ENCODE measurements around the gene KCNA10. TPM values are rescaled to one million over a fixed set of nuclear protein-coding genes. Genes with fewer than 3 reads are reported as not detected.

KCNA10 gene
- total and polyA plus RNA-seq, 3 donors from 2014 or later: 0.21 to 0.50 TPM; not detected in 1

DNA sequence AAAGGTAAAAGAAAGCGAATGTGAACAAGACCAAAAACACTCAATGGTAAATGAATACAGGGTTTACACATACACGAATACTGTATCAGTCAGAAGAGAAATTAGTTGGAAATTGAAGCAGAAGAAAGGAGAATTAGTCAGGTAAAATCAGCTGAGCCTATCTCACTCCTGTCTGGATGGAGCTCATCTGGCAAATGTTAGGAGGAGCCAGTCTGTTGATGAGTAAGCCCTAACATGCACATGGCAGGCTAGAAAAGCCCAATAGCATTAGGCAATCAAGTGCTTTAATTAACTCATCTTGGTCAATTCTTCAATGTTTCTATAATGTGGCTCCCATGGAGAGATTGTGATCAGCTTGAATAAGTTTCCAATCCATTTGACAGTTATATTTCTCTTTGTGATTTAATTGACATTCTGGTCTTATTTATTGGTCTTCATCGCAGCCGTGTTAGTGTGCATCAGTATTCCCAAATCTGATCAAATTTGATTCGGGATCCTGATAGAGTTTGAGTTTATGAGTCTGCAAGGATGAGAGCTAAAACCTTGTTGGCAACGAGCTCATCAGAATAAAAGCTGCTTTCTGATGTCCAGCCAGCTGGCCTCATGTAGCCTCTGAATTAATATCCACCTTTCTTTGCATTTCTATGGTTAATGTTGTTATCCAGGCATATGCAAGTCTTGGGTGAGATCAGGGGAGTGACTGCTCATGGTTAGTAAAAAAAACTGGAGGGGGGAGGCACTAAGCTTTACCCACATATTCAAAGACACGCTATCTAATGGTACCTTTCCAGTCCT is 22.1 kb upstream of the KCNA10 start:
- Histone ChIP-seq H3K27ac (no peak overlapping the region), H3K4me3 (no peak overlapping the region), H3K27me3 (no peaks in the 10 kb centered on the region), H3K36me3 (ENCODE audit: low read depth, missing control alignments) (no peaks in the 10 kb centered on the region), H3K4me1 (no peaks in the 10 kb centered on the region), H3K9me3 (no peaks in the 10 kb centered on the region)
- intact Hi-C loops (cut with DNase I; ENCODE audit: low total_unique reads): no loop called here
- whole genome bisulfite sequencing, 2 donors: 66 to 76% methylated on average over 7 of the region's 7 CpGs
- TF ChIP-seq, protein P1, sequence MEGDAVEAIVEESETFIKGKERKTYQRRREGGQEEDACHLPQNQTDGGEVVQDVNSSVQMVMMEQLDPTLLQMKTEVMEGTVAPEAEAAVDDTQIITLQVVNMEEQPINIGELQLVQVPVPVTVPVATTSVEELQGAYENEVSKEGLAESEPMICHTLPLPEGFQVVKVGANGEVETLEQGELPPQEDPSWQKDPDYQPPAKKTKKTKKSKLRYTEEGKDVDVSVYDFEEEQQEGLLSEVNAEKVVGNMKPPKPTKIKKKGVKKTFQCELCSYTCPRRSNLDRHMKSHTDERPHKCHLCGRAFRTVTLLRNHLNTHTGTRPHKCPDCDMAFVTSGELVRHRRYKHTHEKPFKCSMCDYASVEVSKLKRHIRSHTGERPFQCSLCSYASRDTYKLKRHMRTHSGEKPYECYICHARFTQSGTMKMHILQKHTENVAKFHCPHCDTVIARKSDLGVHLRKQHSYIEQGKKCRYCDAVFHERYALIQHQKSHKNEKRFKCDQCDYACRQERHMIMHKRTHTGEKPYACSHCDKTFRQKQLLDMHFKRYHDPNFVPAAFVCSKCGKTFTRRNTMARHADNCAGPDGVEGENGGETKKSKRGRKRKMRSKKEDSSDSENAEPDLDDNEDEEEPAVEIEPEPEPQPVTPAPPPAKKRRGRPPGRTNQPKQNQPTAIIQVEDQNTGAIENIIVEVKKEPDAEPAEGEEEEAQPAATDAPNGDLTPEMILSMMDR (IDR thresholded peaks at IDR 0.05): no peak
- no peak for TF ChIP-seq POLR2A (IDR thresholded peaks at IDR 0.05)
- no peak for DNase-seq

DNA sequence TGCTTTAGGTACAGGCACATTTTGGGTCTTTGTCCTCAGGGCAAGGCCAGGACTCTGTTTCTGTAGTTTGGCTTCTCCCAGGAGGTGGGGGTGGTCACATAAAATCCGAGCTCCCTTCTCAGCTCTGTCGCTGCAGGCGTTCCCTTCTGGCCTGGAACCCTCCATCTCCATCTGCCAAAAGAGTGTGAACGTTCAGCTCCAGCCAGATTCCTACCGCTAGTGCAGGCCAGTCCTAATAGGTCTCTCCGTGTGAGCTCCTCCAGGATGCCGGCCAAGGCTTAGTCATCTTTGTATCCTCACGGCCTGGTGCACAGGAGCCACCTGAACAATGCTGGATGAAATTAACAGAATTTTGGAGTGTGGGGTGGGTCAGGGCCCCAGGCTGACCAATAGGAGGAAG is 19.9 kb upstream of the KCNA10 start:
- 56 to 87% methylated on average over 7 to 8 of the region's 8 CpGs for WGBS, 2 donors
- Histone ChIP-seq H3K27me3 (no peaks in the 10 kb centered on the region), H3K27ac (no peak overlapping the region), H3K36me3 (ENCODE audit: low read depth, missing control alignments) (no peaks in the 10 kb centered on the region), H3K4me3 (no peak overlapping the region), H3K9me3 (no peaks in the 10 kb centered on the region), H3K4me1 (no peaks in the 10 kb centered on the region)
- no peak for DNase-seq
- intact Hi-C loops (cut with DNase I; ENCODE audit: low total_unique reads): no loop called here
- no peak for TF ChIP-seq POLR2A (IDR thresholded peaks at IDR 0.05)
- TF ChIP-seq, protein P1 (IDR thresholded peaks at IDR 0.05): no peak

DNA sequence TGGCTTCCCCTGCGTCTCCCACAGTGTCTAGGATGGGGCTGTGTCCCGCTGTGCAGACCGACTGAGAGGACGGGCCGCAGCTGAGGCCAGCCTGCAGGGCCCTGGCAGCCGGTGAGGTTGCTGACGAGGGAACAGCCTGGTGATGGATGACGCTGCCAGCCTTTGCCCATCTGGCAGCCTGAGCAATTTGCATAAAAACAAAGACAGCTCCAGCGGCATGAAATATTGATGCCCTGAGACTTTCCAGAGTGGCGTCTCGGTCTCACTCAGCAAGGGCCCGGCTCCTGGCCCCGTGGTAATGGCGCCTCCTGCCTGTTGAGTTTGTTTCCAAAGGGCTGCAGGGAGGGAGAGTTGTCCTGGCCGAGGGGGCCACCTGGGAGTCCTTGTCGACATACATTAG is 19.1 kb upstream of the KCNA10 start:
- no peak for TF ChIP-seq POLR2A (IDR thresholded peaks at IDR 0.05)
- TF ChIP-seq, protein P1 (IDR thresholded peaks at IDR 0.05): no peak
- intact Hi-C loops (cut with DNase I; ENCODE audit: low total_unique reads): no loop called here
- 84 to 86% methylated on average over 12 to 16 of the region's 16 CpGs for WGBS, 2 donors
- no peaks in the 10 kb centered on the region for H3K27me3 ChIP-seq
- H3K9me3 ChIP-seq: no peaks in the 10 kb centered on the region
- no peaks in the 10 kb centered on the region for H3K4me1 ChIP-seq
- no peak overlapping the region for H3K27ac ChIP-seq
- no peak overlapping the region for H3K4me3 ChIP-seq
- no peaks in the 10 kb centered on the region for H3K36me3 ChIP-seq (ENCODE audit: low read depth, missing control alignments)
- DNase-seq: no peak

DNA sequence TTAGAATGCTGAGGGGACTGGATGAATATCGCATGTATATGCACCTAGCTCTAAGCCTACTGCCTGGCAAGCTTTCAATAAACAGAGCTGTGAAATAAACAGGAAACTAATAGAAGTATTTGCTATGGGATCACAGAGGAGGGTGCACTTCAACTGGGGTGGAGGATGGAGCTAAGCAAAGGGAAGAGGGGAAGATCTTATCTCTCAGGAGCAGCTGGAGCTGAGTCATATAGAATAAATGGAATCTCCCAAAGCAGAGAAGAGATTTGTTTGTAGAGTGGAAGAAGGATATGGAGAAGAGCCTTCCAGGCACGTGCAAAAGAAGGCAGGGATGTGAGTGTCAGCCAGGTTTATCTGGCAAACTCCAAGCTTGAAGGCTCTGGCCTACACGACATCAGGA is 17.0 kb upstream of the KCNA10 start:
- Histone ChIP-seq H3K27ac (no peak overlapping the region), H3K27me3 (no peaks in the 10 kb centered on the region), H3K36me3 (ENCODE audit: low read depth, missing control alignments) (no peaks in the 10 kb centered on the region), H3K4me3 (no peak overlapping the region), H3K4me1 (no peaks in the 10 kb centered on the region), H3K9me3 (no peaks in the 10 kb centered on the region)
- 67 to 76% methylated on average over 3 of the region's 3 CpGs for WGBS, 2 donors
- no peak for DNase-seq
- no peak for TF ChIP-seq POLR2A (IDR thresholded peaks at IDR 0.05)
- TF ChIP-seq, protein P1 (IDR thresholded peaks at IDR 0.05): no peak
- intact Hi-C loops (cut with DNase I; ENCODE audit: low total_unique reads): no loop called here

DNA sequence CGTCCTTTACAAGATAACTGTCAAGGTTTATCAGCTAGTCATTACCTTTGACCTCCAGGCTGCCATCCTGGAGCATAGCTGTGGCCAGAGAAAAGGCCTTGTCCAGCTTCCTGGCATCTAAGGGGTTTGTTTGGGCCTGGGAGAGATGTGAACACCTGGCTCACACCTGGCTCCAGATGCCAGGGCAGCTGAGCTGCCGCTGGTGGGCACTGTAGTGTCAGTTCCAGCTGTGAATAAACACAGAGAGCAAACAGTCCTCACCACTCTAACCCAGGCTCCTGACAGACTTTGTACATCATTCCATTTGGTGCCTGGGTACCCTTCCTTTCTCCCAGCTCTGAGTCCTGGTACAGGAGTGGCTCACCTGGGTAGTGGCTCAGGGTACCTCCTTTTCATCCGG is 14.3 kb upstream of the KCNA10 start:
- no peaks in the 10 kb centered on the region for H3K36me3 ChIP-seq (ENCODE audit: low read depth, missing control alignments)
- no peak overlapping the region for H3K4me3 ChIP-seq
- TF ChIP-seq POLR2A (IDR thresholded peaks at IDR 0.05): no peak
- TF ChIP-seq, protein P1 (IDR thresholded peaks at IDR 0.05): no peak
- DNase-seq: no peak
- H3K9me3 ChIP-seq: no peaks in the 10 kb centered on the region
- H3K27ac ChIP-seq: no peak overlapping the region
- intact Hi-C loops (cut with DNase I; ENCODE audit: low total_unique reads): no loop called here
- WGBS, 2 donors: 60 to 66% methylated on average over 3 of the region's 3 CpGs
- H3K4me1 ChIP-seq: no peaks in the 10 kb centered on the region
- H3K27me3 ChIP-seq: no peaks in the 10 kb centered on the region
